HL-60 (cell line): ENCODE data around the gene SLC24A2.
A peak's percentile ranks its signal among the peaks of the same experiment; 100 is the strongest.

Experiments used
- DNase-seq, 2 experiments: peaks; one replicate each; pipeline ENCODE4 v3.0.0-alpha.2; 2010 to 2020; ENCODE audit warnings: low read depth in 1 of 2, low spot score in 1 of 2
- H3K27ac ChIP-seq: fragments of 250-450 bp; sonication (Bioruptor Pico); replicated peaks from 2 replicates; pipeline ENCODE4 v1.5.1; 2020; ENCODE audit warnings: mild to moderate bottlenecking, moderate library complexity
- H3K27me3 ChIP-seq: fragments of 250-450 bp; sonication (Bioruptor Pico); 2 replicates; pipeline ENCODE4 v1.5.1; 2021; ENCODE audit warnings: mild to moderate bottlenecking, moderate library complexity; ENCODE audit not compliant: insufficient read depth, poor library complexity, severe bottlenecking
- H3K4me3 ChIP-seq: replicated peaks from 2 replicates; pipeline ENCODE4 v1.5.1; 2011; ENCODE audit warnings: mild to moderate bottlenecking, control low read depth, low read length; ENCODE audit not compliant: insufficient read depth
- CTCF ChIP-seq: IDR thresholded peaks from one replicate; pipeline ENCODE4 v1.5.1; 2011; ENCODE audit warnings: low read length, control low read depth, inconsistent platforms; ENCODE audit not compliant: insufficient read depth
- GABPA ChIP-seq: IDR thresholded peaks from 2 replicates; pipeline ENCODE4 v1.6.1; 2012; ENCODE audit warnings: low read depth
- POLR2AphosphoS5 ChIP-seq: IDR thresholded peaks from 2 replicates; pipeline ENCODE4 v1.6.1; 2012; ENCODE audit warnings: low read depth
- REST ChIP-seq: IDR thresholded peaks from 2 replicates; pipeline ENCODE4 v1.6.1; 2012; ENCODE audit warnings: low read depth; ENCODE audit not compliant: insufficient replicate concordance
- SPI1 ChIP-seq: IDR thresholded peaks from 2 replicates; pipeline ENCODE4 v1.6.1; 2012; ENCODE audit warnings: low read depth, mild to moderate bottlenecking, borderline replicate concordance

Gene SLC24A2

GRCh38 chr9:19783500-19783899 is 5.3 kb downstream of the SLC24A2 start:
- no peaks in the 10 kb centered on the region for H3K27me3 ChIP-seq
- TF ChIP-seq GABPA, result no peak
- TF ChIP-seq SPI1, result no peak
- no peak for TF ChIP-seq POLR2AphosphoS5
- TF ChIP-seq CTCF, result no peak
- no peak for TF ChIP-seq REST
- no peak overlapping the region for H3K4me3 ChIP-seq
- DNase-seq, result no peak
- no peak overlapping the region for H3K27ac ChIP-seq

- Histone ChIP-seq H3K4me3 (no peak overlapping the region), H3K27ac (no peak overlapping the region), H3K27me3 (no peaks in the 10 kb centered on the region)
- TF ChIP-seq POLR2AphosphoS5 (no peak), REST (peak; percentile 90)
- no peak for DNase-seq
Observed at GRCh38 chr9:19782005-19782404, 6.8 kb downstream of the SLC24A2 start.

- no peak overlapping the region for H3K27ac ChIP-seq
- no peak for DNase-seq
Observed at GRCh38 chr9:19781240-19781639, 7.6 kb downstream of the SLC24A2 start.

More at GRCh38 chr9:19781240-19781639, 7.6 kb downstream of the SLC24A2 start:
- TF ChIP-seq GABPA (no peak), POLR2AphosphoS5 (no peak), REST (no peak), CTCF (no peak), SPI1 (no peak)
- Histone ChIP-seq H3K4me3 (no peak overlapping the region), H3K27me3 (no peaks in the 10 kb centered on the region)
